Measurements from ENCODE around the gene XRCC1. TPM values are rescaled to one million over a fixed set of nuclear protein-coding genes. Genes with fewer than 3 reads are reported as not detected.
"Not testable (repeated sequence)": the region's sequence is repeated elsewhere in the genome, so short reads cannot be mapped to it uniquely, and the experiment has no call there.

The XRCC1 gene
- polyA plus RNA-seq, 1 of the 3 experiments (the other 2 are of a cell fraction), result 30.3 TPM

GRCh38 chr19:43512399-43512798 lies 62.9 kb downstream of the XRCC1 start:
- H3K9me2 ChIP-seq; H3K9me3 ChIP-seq; POLR2A ChIA-PET; DNase-seq; H3K79me2 ChIP-seq (ENCODE audit: insufficient read depth); H3K4me1 ChIP-seq (ENCODE audit: control insufficient read depth in 1 of 2, insufficient read depth in 2 of 2, low read depth in 1 of 2, low read length in 1 of 2); H2AFZ ChIP-seq (ENCODE audit: low read depth); H3K4me2 ChIP-seq; H4K20me1 ChIP-seq (ENCODE audit: insufficient read depth); H3K9ac ChIP-seq; H3K4me3 ChIP-seq (ENCODE audit: low read depth in 2 of 2, low read length in 1 of 2); H3K27me3 ChIP-seq (ENCODE audit: insufficient read depth); H3F3A ChIP-seq (replicated peaks; ENCODE audit: insufficient read depth); H3K27ac ChIP-seq (ENCODE audit: low read depth in 2 of 2, low read length in 1 of 2): not testable (repeated sequence)
- CTCF ChIA-PET, result interaction anchor here (24.7 kb wide), 1 partner anchor 73 kb away, joined by 632 read pairs; no protein-coding TSS in a partner anchor
- H3K36me3 ChIP-seq (replicated peaks in 1 of 2; ENCODE audit: control insufficient read depth in 1 of 2, insufficient read depth in 2 of 2, low read length in 1 of 2), result peaks cover 10 to 11% of the 10 kb centered on the region in 2 experiments

GRCh38 chr19:43511324-43511723 lies 64.0 kb downstream of the XRCC1 start:
- Histone ChIP-seq H3K4me2 (no peak overlapping the region), H3K27me3 (ENCODE audit: insufficient read depth) (no peaks in the 10 kb centered on the region), H3K4me3 (ENCODE audit: low read depth in 2 of 2, low read length in 1 of 2) (no peak overlapping the region), H3K79me2 (ENCODE audit: insufficient read depth) (no peaks in the 10 kb centered on the region), H3K9me3 (no peaks in the 10 kb centered on the region), H3F3A (replicated peaks; ENCODE audit: insufficient read depth) (peaks cover 4% of the 10 kb centered on the region), H4K20me1 (ENCODE audit: insufficient read depth) (no peaks in the 10 kb centered on the region), H3K9me2 (no peaks in the 10 kb centered on the region), H3K36me3 (replicated peaks in 1 of 2; ENCODE audit: control insufficient read depth in 1 of 2, insufficient read depth in 2 of 2, low read length in 1 of 2) (peaks cover 10 to 11% of the 10 kb centered on the region in 2 experiments), H3K27ac (ENCODE audit: low read depth in 2 of 2, low read length in 1 of 2) (no peak overlapping the region), H3K9ac (no peak overlapping the region), H2AFZ (ENCODE audit: low read depth) (no peak overlapping the region), H3K4me1 (ENCODE audit: control insufficient read depth in 1 of 2, insufficient read depth in 2 of 2, low read depth in 1 of 2, low read length in 1 of 2) (no peaks in the 10 kb centered on the region)
- 100% methylated on average over 2 of the region's 5 CpGs for WGBS (ENCODE audit: low lambda C conversion rate)
- ChIA-PET POLR2A (interaction anchor here (1.0 kb wide), 1 partner anchor 20 kb away, joined by 5 read pairs; no protein-coding TSS in a partner anchor), CTCF (interaction anchor here (0.6 to 2.6 kb wide), 3 partner anchors 8 to 65 kb away, joined by 3 to 22 read pairs (median 4); no protein-coding TSS in a partner anchor)
- TF ChIP-seq ZBTB33 (IDR thresholded peaks at IDR 0.05; ENCODE audit: borderline replicate concordance, low read depth), result no peak
- TF ChIP-seq RXRA (IDR thresholded peaks at IDR 0.05; ENCODE audit: borderline replicate concordance, low read depth), result no peak
- TF ChIP-seq USF2 (IDR thresholded peaks at IDR 0.05; ENCODE audit: borderline replicate concordance, low read depth, low read length), result no peak
- TF ChIP-seq CHD2 (IDR thresholded peaks at IDR 0.05; ENCODE audit: low read length, partially characterized antibody), result no peak
- TF ChIP-seq FOXM1 (IDR thresholded peaks at IDR 0.05; ENCODE audit: low read depth), result no peak
- TF ChIP-seq TAF1 (IDR thresholded peaks at IDR 0.05; ENCODE audit: borderline replicate concordance, low read depth, low read length), result no peak
- no peak for TF ChIP-seq IRF3 (IDR thresholded peaks at IDR 0.05; ENCODE audit: low read depth, low read length)
- no peak for TF ChIP-seq GATA2 (CRISPR knock-in tag; IDR thresholded peaks at IDR 0.05)
- TF ChIP-seq PBX3 (IDR thresholded peaks at IDR 0.05), result no peak
- TF ChIP-seq NRF1 (IDR thresholded peaks at IDR 0.05; ENCODE audit: low read depth, low read length), result no peak
- TF ChIP-seq NFIC (IDR thresholded peaks at IDR 0.05; ENCODE audit: borderline replicate concordance), result no peak
- no peak for TF ChIP-seq MAX (IDR thresholded peaks at IDR 0.05; ENCODE audit: low read depth)
- TF ChIP-seq FOSL2 (IDR thresholded peaks at IDR 0.05; ENCODE audit: borderline replicate concordance, low read depth), result no peak
- TF ChIP-seq TCF12 (IDR thresholded peaks at IDR 0.05), result no peak
- TF ChIP-seq REST (IDR thresholded peaks at IDR 0.05; ENCODE audit: low read depth, low read length), result no peak
- no peak for TF ChIP-seq SIN3A (IDR thresholded peaks at IDR 0.05; ENCODE audit: borderline replicate concordance, low read depth, low read length)
- no peak for TF ChIP-seq RAD21 (IDR thresholded peaks at IDR 0.05; ENCODE audit: low read length)
- no peak for TF ChIP-seq JUND (IDR thresholded peaks at IDR 0.05)
- no peak for DNase-seq

Measured in SK-N-SH (cell line).